GM23338 (cell line): ENCODE results near the gene SIRT3.

Source experiments
- CTCF ChIP-seq, 2 experiments: fragments of 200-600 bp in 1 of 2; sonication (generic) in 1 of 2; conservative IDR thresholded peaks; 2 replicates each; pipeline versions ENCODE4 v1.5.1 to v1.6.1; 2016 to 2017; ENCODE audit warnings: antibody characterized with exemption in 2 of 2, low read depth in 2 of 2, mild to moderate bottlenecking in 2 of 2, moderate library complexity in 1 of 2
- EZH2 ChIP-seq: fragments of 200-600 bp; sonication (generic); IDR thresholded peaks from one replicate; pipeline ENCODE4 v1.8.0; 2017; ENCODE audit warnings: antibody characterized with exemption, mild to moderate bottlenecking, low read depth; ENCODE audit not compliant: unreplicated experiment
- REST ChIP-seq: IDR thresholded peaks from one replicate; pipeline ENCODE4 v1.6.1; 2018; ENCODE audit warnings: antibody characterized with exemption; ENCODE audit not compliant: unreplicated experiment
- ZNF114 ChIP-seq: fragments of 250-450 bp; sonication (Bioruptor Pico); IDR thresholded peaks from 2 replicates; pipeline ENCODE4 v1.5.0; 2020; ENCODE audit warnings: mild to moderate bottlenecking, moderate library complexity

GRCh38 chr11:279040-279965, 43.2 kb upstream of the SIRT3 start:
- peak; percentile 19 for TF ChIP-seq EZH2
- TF ChIP-seq CTCF (conservative IDR thresholded peaks at IDR 0.05; ENCODE audit: low read depth in 2 of 2) = no peak
- TF ChIP-seq REST = no peak
- TF ChIP-seq ZNF114 (CRISPR knock-in tag) = no peak
